ENCODE results near the gene MSRB1. TPM values are rescaled to one million over a fixed set of nuclear protein-coding genes. Genes with fewer than 3 reads are reported as not detected.

MSRB1 gene
- total RNA-seq, 1 donor from 2014 or later, result 32.9 TPM

GRCh38 chr16:1946495-1947368 is 3.7 kb upstream of the MSRB1 start:
- no peak for TF ChIP-seq CTCF (IDR thresholded peaks at IDR 0.05)
- Histone ChIP-seq H3K4me3 (no peak overlapping the region), H3K4me1 (peaks cover 7 to 9% of the 10 kb centered on the region in 2 donors), H3K9me3 (no peaks in the 10 kb centered on the region), H3K27me3 (no peaks in the 10 kb centered on the region), H3K27ac (no peak overlapping the region), H3K36me3 (no peaks in the 10 kb centered on the region)
- intact Hi-C loops (cut with DNase I), result no loop called here
- no peak for DNase-seq (ENCODE audit: low spot score in 2 of 2)

- no peak for TF ChIP-seq CTCF (IDR thresholded peaks at IDR 0.05)
- Histone ChIP-seq H3K9me3 (no peaks in the 10 kb centered on the region), H3K4me3 (no peak overlapping the region), H3K27ac (no peak overlapping the region), H3K27me3 (no peaks in the 10 kb centered on the region), H3K4me1 (peaks cover 10 to 11% of the 10 kb centered on the region in 2 donors), H3K36me3 (peaks cover 2 to 5% of the 10 kb centered on the region in 2 donors)
- intact Hi-C loops (cut with DNase I), result no loop called here
- DNase-seq (ENCODE audit: low spot score in 2 of 2), result no peak
Observed at GRCh38 chr16:1945559-1946391, 2.8 kb upstream of the MSRB1 start.

GRCh38 chr16:1944612-1945199 is 1.7 kb upstream of the MSRB1 start:
- Histone ChIP-seq H3K9me3 (no peaks in the 10 kb centered on the region), H3K27me3 (no peaks in the 10 kb centered on the region), H3K36me3 (peaks cover 13 to 14% of the 10 kb centered on the region in 2 donors), H3K4me1 (peaks cover 10 to 11% of the 10 kb centered on the region in 2 donors), H3K4me3 (no peak overlapping the region), H3K27ac (no peak overlapping the region)
- intact Hi-C loops (cut with DNase I), result no loop called here
- TF ChIP-seq CTCF (IDR thresholded peaks at IDR 0.05), result no peak
- DNase-seq (ENCODE audit: low spot score in 2 of 2), result no peak

DNA sequence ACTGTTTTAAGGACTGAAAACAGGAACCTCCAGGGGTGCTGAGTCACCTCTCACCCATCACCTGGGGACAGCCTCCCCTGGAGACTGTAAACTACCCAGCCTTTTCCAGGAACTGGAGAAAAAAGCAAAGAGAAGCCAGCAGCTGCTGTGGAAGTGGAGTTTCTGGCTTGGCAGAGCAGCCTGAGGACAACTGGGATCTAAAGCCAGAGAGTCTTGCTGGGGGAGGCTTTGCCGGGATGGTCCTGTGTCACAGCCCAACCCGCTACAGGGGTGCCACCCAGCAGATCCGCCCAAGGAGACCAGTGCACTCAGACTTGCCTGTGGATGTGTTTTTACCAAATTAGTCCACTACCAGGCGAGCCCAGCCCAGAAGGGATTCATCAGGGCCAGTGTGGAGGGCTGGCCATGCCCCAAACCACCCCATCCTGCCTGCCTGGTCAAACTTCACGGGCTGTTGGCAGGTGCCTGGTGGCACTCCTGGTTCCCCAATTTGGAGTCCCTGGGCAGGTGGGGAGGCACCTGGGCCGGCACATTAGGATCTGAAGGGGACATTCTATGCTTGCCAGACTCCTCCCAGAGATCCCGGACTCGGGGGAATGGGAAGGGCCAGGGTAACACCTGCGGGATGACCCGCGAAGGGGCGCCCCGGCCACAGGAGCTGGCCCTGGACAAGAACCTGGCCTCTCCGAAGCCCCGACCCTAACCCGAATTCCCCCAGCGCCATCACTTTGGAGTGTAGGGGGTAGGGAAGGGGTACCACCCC is 771 bp downstream of the MSRB1 start:
- peak overlapping the region; percentile 78 to 81 for H3K27ac ChIP-seq
- DNase-seq (ENCODE audit: low spot score in 2 of 2), result no peak
- peaks cover 10 to 11% of the 10 kb centered on the region in 2 donors for H3K4me1 ChIP-seq
- no peaks in the 10 kb centered on the region for H3K27me3 ChIP-seq
- H3K9me3 ChIP-seq, result no peaks in the 10 kb centered on the region
- peak overlapping the region; percentile 70 to 92 for H3K4me3 ChIP-seq
- intact Hi-C loops (cut with DNase I), result loop anchor here (2.0 kb wide), 2 partner anchors 13 to 17 kb away; partner anchors contain the start of gene NDUFB10
- H3K36me3 ChIP-seq, result peaks cover 36 to 37% of the 10 kb centered on the region in 2 donors
- TF ChIP-seq CTCF (IDR thresholded peaks at IDR 0.05), result no peak

Data from ascending aorta (tissue), 2 donors.